Astrocyte of the spinal cord (primary cell): Measurements from ENCODE around the gene MT1F.
A peak's percentile ranks its signal among the peaks of the same experiment; 100 is the strongest.

Source experiments
- DNase-seq: peaks from one replicate; pipeline ENCODE4 v3.0.0; 2011; ENCODE audit warnings: low read depth, low spot score
- H3K4me3 ChIP-seq: 2 replicates; pipeline ENCODE4 v1.5.1; 2011; ENCODE audit warnings: low read depth, mild to moderate bottlenecking, low read length, moderate library complexity
- in situ Hi-C: cut with HindIII; loops from 2 replicates; pipeline ENCODE4 v1.10.0; 2017; ENCODE audit warnings: low sequenced_read_pairs
- TF ChIP-seq, protein P1 (sequence below): IDR thresholded peaks from 2 replicates; pipeline ENCODE4 v1.5.1; 2012; ENCODE audit warnings: low read depth, mild to moderate bottlenecking, low read length, inconsistent platforms

The MT1F gene

DNA sequence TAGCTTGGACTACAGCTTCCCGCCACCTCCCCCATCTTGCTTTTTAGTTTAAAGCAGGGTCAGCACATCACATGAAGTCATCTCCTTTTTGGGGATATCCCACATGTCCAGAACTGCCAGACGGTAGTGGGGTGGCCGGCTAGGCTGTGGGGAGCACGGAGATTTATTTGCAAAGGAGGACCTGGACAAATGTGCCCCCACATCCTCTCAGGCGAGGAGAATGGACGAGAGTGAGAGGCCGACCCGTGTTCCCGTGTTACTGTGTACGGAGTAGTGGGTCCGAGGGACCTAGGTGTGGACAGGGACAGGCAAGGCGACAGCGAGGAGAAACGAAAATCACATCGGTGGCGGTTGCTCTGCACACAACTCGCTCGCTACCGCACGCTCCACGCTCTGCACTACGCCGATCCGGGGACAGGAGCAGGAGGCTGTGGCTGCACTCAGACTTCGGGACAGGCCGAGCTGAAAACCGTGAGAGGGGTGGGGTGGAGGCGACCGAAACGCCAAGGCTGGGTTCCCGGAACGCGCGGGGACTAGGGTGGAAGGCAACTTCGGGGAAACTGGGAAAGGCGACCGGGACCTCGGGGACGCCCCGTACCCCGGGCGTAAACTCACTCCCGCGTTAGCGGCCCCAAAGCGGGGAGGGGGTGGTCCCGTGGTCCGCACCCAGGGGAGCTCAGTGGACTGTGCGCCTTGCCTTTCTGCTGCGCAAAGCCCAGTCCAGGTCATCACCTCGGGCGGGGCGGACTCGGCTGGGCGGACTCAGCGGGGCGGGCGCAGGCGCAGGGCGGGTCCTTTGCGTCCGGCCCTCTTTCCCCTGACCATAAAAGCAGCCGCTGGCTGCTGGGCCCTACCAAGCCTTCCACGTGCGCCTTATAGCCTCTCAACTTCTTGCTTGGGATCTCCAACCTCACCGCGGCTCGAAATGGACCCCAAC, 19.7 kb upstream of the MT1F start, which contains the start of gene MT1A:
MT1A (plus strand) TSS at position 853 of the 937 bp plus-strand sequence; CDS start at position 926, 73 bp downstream.
- in situ Hi-C loops = no loop called here
- H3K4me3 ChIP-seq = peak within 1 kb of the TSS; percentile 51
- DNase-seq = peak; percentile 30
- TF ChIP-seq, protein P1, sequence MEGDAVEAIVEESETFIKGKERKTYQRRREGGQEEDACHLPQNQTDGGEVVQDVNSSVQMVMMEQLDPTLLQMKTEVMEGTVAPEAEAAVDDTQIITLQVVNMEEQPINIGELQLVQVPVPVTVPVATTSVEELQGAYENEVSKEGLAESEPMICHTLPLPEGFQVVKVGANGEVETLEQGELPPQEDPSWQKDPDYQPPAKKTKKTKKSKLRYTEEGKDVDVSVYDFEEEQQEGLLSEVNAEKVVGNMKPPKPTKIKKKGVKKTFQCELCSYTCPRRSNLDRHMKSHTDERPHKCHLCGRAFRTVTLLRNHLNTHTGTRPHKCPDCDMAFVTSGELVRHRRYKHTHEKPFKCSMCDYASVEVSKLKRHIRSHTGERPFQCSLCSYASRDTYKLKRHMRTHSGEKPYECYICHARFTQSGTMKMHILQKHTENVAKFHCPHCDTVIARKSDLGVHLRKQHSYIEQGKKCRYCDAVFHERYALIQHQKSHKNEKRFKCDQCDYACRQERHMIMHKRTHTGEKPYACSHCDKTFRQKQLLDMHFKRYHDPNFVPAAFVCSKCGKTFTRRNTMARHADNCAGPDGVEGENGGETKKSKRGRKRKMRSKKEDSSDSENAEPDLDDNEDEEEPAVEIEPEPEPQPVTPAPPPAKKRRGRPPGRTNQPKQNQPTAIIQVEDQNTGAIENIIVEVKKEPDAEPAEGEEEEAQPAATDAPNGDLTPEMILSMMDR = no peak

DNA sequence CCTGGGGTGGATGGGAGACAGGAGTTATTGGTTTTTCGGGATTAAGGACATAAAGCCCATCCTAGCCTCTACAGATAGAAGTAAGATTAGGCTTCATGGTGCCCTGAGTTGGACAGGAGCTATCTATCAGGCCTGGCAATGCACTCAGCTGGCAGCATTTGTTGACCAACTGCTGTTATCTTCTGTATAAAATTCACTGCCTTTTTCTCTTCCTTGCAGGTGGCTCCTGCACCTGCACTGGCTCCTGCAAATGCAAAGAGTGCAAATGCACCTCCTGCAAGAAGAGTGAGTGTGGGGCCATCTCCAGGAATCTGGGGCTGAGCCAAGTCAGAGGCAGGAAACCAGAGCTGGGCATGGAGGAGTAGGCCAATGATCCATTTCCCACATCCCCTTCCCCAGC, 18.7 kb upstream of the MT1F start:
- DNase-seq = no peak
- TF ChIP-seq, protein P1 = no peak
- no peak overlapping the region for H3K4me3 ChIP-seq
- in situ Hi-C loops = no loop called here

DNA sequence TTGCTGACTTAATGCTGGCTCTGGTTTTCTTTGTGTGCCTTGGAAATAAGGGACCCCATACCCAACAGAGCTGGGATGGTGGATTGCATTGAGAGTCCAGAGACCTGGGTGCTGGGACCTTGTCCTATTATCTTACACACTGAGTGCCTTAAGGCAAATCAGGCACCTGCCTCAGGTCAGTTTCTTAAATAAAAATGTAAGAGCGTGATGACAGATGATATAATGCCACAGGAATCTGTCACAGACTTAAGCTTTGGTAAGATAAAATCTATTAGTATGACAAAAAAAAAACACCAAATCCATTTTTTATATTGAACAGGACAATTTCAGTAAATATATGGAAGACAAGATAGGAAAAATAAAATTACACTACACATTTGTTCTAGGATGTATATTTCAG, 17.7 kb upstream of the MT1F start:
- no peak for DNase-seq
- in situ Hi-C loops = no loop called here
- TF ChIP-seq, protein P1 = no peak
- no peak overlapping the region for H3K4me3 ChIP-seq

DNA sequence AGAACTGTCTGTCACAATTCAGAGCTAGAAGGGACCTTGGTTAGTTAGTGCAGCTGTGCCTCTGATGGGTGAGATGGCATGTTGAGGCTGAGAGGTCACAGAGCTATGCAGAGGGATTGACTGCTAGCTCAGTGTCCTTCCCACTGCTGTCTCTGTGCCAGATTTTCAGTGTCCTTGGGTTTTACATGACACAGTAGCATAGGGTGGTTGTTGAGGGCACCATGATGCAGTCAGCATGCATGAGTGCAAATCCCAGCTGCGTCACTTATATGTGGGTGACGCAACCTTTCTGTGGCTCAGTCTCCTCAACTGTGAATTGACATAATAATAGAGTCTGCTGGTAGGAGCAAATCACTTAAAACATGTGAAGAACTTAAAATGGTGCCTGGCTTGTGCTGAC, 16.6 kb upstream of the MT1F start:
- in situ Hi-C loops = no loop called here
- DNase-seq = no peak
- no peak overlapping the region for H3K4me3 ChIP-seq
- TF ChIP-seq, protein P1 = no peak

DNA sequence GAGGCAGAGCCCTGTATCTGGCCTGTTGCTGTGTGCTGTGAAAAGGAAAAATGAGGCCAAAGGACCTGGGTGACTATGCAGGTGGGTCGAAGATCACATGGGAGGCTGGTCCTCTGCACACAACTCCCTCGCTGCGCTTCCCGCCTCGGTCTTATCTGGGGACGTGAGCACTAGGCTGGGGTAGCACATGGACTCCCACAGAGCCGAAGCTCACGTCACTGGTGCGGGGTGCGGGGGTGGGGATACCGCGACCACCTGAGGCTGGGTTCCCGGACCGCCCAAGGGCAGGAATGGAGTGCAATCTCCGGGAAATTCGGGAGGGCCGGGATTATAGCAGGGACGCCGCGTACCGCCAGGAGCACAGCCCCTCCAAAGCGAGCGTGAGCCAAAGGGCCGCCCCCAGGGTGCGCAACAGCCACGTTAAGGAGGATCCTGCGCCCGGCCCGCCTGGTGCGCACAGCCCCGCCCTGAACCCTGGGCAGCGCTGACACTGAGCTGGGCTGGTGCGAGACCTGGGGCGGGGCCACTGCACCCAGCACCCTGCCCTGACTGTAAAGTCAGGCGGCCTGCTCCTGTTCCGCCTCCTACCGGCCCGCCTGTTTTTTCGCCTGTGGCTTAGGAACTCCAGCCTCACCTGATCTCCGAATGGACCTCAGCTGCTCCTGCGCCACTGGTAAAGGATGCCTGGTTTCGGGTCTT, 14.5 kb upstream of the MT1F start:
- peak overlapping the region; percentile 23 for H3K4me3 ChIP-seq
- DNase-seq = no peak
- TF ChIP-seq, protein P1 = peak; percentile 45
- in situ Hi-C loops = no loop called here

DNA sequence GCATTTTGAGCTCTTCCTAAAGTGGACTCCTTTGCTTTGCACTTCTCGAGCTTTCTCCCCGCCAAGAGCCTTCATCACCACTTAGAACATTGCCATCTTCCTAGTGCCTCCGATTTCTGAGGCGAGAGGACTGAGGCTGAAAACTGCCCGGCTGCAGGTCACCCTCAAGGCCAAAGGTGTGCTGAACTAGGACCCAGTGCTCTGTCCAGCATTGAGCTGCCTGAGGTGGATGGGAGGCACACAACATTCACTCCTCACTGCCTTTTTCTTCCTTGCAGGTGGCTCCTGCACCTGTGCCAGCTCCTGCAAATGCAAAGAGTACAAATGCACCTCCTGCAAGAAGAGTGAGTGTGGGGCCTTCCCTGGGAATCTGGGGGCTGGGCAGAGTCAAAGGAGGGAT, 13.9 kb upstream of the MT1F start:
- in situ Hi-C loops = no loop called here
- H3K4me3 ChIP-seq = no peak overlapping the region
- TF ChIP-seq, protein P1 = no peak
- no peak for DNase-seq
